Measurements from ENCODE around the gene ZNF598. TPM values are rescaled to one million over a fixed set of nuclear protein-coding genes. Genes with fewer than 3 reads are reported as not detected.

The ZNF598 gene
- polyA plus RNA-seq, 1 donor from 2014 or later: 22.1 TPM

- H3K9me3 ChIP-seq (ENCODE audit: low read length): no peaks in the 10 kb centered on the region
- H3F3A ChIP-seq (ENCODE audit: insufficient read depth, low read length, poor library complexity, severe bottlenecking): no peaks in the 10 kb centered on the region
- no peak overlapping the region for H3K9ac ChIP-seq (ENCODE audit: low read length)
- H3K9me2 ChIP-seq (ENCODE audit: insufficient read depth, low read length): no peaks in the 10 kb centered on the region
- H3K27ac ChIP-seq (ENCODE audit: low read length): no peak overlapping the region
- H3K27me3 ChIP-seq (ENCODE audit: insufficient read depth, low read depth, low read length): peaks cover 32% of the 10 kb centered on the region
- peak overlapping the region; percentile 51 for H3K4me3 ChIP-seq (ENCODE audit: low read length)
- H3K36me3 ChIP-seq (ENCODE audit: insufficient read depth, low read length): no peaks in the 10 kb centered on the region
- no peaks in the 10 kb centered on the region for H4K20me1 ChIP-seq (ENCODE audit: insufficient read depth)
- H3K79me2 ChIP-seq (replicated peaks; ENCODE audit: insufficient read depth, low read length): no peaks in the 10 kb centered on the region
- H2AFZ ChIP-seq (ENCODE audit: low read depth, low read length): no peak overlapping the region
- no peak for TF ChIP-seq POLR2AphosphoS5 (IDR thresholded peaks at IDR 0.05)
- no peak for TF ChIP-seq RAD21 (conservative IDR thresholded peaks at IDR 0.05)
- no peak for TF ChIP-seq EP300 (conservative IDR thresholded peaks at IDR 0.05; ENCODE audit: poor library complexity, severe bottlenecking)
- TF ChIP-seq MXI1 (conservative IDR thresholded peaks at IDR 0.05; ENCODE audit: poor library complexity, severe bottlenecking): no peak
- no peak for TF ChIP-seq SMC3 (conservative IDR thresholded peaks at IDR 0.05; ENCODE audit: poor library complexity)
- TF ChIP-seq TAF1 (IDR thresholded peaks at IDR 0.05; ENCODE audit: low read depth): no peak
- TF ChIP-seq EZH2 (IDR thresholded peaks at IDR 0.05; ENCODE audit: borderline replicate concordance, insufficient read depth, low read length, poor library complexity, severe bottlenecking): no peak
- TF ChIP-seq REST (IDR thresholded peaks at IDR 0.05; ENCODE audit: borderline replicate concordance): no peak
- no peak for TF ChIP-seq CTCF (IDR thresholded peaks at IDR 0.05; ENCODE audit: poor library complexity, severe bottlenecking)
- no peak overlapping the region for H3K4me2 ChIP-seq (ENCODE audit: low read length)
These were observed 16.3 kb upstream of the ZNF598 start for GRCh38 chr16:2025878-2026460.

- H3K9me2 ChIP-seq (ENCODE audit: insufficient read depth, low read length): no peaks in the 10 kb centered on the region
- no peak overlapping the region for H3K9ac ChIP-seq (ENCODE audit: low read length)
- H3K36me3 ChIP-seq (ENCODE audit: insufficient read depth, low read length): no peaks in the 10 kb centered on the region
- no peaks in the 10 kb centered on the region for H3K9me3 ChIP-seq (ENCODE audit: low read length)
- H3K4me3 ChIP-seq (ENCODE audit: low read length): no peak overlapping the region
- H3F3A ChIP-seq (ENCODE audit: insufficient read depth, low read length, poor library complexity, severe bottlenecking): no peaks in the 10 kb centered on the region
- H3K27ac ChIP-seq (ENCODE audit: low read length): no peak overlapping the region
- H3K79me2 ChIP-seq (replicated peaks; ENCODE audit: insufficient read depth, low read length): no peaks in the 10 kb centered on the region
- no peak overlapping the region for H2AFZ ChIP-seq (ENCODE audit: low read depth, low read length)
- H3K27me3 ChIP-seq (ENCODE audit: insufficient read depth, low read depth, low read length): peaks cover 39% of the 10 kb centered on the region
- H3K4me2 ChIP-seq (ENCODE audit: low read length): no peak overlapping the region
- no peaks in the 10 kb centered on the region for H4K20me1 ChIP-seq (ENCODE audit: insufficient read depth)
- TF ChIP-seq POLR2AphosphoS5 (IDR thresholded peaks at IDR 0.05): no peak
- no peak for TF ChIP-seq REST (IDR thresholded peaks at IDR 0.05; ENCODE audit: borderline replicate concordance)
- TF ChIP-seq TAF1 (IDR thresholded peaks at IDR 0.05; ENCODE audit: low read depth): no peak
- no peak for TF ChIP-seq EZH2 (IDR thresholded peaks at IDR 0.05; ENCODE audit: borderline replicate concordance, insufficient read depth, low read length, poor library complexity, severe bottlenecking)
- no peak for TF ChIP-seq EP300 (conservative IDR thresholded peaks at IDR 0.05; ENCODE audit: poor library complexity, severe bottlenecking)
- no peak for TF ChIP-seq MXI1 (conservative IDR thresholded peaks at IDR 0.05; ENCODE audit: poor library complexity, severe bottlenecking)
- TF ChIP-seq CTCF (IDR thresholded peaks at IDR 0.05; ENCODE audit: poor library complexity, severe bottlenecking): no peak
- TF ChIP-seq RAD21 (conservative IDR thresholded peaks at IDR 0.05): no peak
- no peak for TF ChIP-seq SMC3 (conservative IDR thresholded peaks at IDR 0.05; ENCODE audit: poor library complexity)
These were observed 15.6 kb upstream of the ZNF598 start for GRCh38 chr16:2025251-2025650.
